NCI-H146 (cell line): Measurements from ENCODE around the gene FBXL12.
A peak's percentile ranks its signal among the peaks of the same experiment; 100 is the strongest.
"Not testable (repeated sequence)": the region's sequence is repeated elsewhere in the genome, so short reads cannot be mapped to it uniquely, and the experiment has no call there.

ENCODE experiments used
- DNase-seq: peaks from one replicate; lab custom pipeline; 2025; lab: John Stamatoyannopoulos, UW

The FBXL12 gene

DNA sequence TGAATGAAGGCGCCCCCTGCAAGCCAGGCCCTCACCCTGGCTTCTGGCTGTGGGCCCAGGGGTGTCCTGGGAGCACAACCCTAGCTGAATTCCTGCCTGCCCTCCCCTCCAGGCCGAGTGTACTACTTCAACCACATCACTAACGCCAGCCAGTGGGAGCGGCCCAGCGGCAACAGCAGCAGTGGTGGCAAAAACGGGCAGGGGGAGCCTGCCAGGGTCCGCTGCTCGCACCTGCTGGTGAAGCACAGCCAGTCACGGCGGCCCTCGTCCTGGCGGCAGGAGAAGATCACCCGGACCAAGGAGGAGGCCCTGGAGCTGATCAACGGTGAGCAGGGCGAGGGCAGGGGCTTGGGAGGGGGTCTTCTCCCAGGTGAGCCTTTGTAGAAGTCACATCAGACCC, 19.4 kb upstream of the FBXL12 start:
- DNase-seq: no peak

DNA sequence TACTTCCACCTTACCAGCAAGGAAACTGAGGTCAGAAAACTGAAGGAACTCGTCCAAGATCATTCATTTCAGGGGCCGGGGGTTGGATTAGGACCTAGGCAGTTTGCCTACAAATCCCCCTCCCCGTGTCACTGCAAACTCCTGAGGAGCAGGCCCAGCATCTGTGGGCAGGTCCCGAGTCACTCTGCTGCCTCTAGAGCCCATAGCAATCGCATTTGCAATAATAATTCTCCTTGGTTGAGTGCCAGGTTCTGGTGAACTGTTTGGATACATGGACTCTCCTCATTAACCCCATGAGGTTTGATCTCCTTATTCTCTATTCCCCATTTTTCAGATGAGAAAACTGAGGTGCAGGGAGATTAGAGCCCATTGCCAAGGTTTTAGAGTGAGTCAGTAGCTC, 17.1 kb upstream of the FBXL12 start:
- DNase-seq: no peak

DNA sequence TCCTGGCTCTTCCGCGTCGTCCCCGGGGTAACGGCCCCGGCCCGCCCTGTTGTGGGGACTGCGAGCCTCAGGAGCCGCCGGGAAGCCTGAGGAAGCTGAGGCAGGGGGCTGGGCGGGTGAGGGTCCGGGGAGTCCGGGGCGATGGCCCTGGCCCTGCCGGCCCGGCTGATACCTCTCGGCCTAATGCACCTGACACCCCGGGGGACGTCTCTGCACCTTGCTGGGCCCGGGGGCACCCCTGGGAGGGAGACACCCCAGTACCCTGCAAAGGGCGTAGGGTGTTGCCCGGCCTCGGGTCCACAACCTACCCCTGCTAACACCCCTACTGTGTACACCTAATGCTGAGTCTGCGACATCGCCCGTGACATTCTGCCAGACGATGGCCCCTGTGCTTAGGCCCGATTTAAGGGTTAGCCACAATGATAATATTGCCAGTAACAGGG, 16.6 kb upstream of the FBXL12 start:
- DNase-seq: no peak

DNA sequence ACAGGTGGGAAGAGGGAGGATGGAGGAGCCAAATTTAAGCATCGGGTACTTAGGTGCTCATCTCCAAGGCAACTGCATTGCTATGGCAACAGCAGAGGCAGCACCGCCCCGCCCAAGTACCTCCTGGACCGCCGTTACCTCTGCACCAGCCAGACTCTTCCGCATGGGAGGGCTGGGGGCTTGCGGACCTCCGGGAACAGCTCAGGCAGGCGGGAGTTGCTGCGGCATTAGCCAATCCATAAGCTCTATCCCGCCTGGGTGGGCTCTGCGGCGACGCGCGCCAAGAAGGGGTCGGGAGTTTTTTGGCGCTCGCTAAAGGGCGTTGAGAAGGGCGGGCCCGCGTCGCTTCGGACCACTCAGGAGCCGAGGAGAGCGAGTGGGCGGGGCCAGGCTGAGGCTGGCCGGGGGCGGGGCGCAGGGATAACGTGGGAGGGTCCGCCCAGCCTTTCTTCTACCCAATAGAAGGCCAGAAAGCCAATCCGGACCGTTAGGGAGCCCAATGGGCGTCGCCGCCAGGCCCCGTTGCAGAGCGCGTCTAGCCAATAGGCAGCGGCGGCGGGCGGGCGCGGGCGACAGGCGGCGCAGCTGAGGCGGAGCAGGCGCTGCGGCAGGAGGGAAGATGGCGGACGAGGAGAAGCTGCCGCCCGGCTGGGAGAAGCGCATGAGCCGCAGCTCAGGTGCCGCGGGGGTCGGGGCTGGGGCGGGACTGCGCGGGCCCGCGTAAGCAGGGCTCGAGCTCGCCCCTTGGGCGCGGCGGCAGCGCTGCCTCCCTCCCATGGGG, 16.0 kb upstream of the FBXL12 start, which contains the start of gene PIN1:
Gene PIN1 (plus strand): TSS at position 593 of the 781 bp plus-strand sequence. CDS start 27 bp downstream, at position 620.
- DNase-seq: peak; percentile 96

DNA sequence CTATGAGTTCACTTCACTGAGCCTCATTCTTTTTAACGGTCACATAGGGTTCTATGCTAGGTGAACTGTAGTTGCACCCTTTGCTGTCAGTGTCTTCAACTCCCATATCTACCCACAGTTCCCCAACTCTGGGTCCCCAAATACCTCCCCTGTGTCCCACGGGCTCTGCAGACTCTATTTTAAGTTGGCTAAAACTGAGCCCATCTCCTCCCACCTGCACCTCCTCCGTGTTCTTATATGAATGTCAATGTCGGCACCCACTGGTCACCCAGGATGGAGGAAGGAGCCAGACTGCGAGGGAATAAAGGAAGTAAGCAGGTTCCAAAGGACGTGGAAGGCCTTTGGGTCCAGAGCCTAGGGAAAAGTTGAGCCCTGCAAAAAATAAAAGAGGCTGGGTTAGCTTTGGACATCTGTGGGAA, 15.4 kb upstream of the FBXL12 start:
- no peak for DNase-seq

DNA sequence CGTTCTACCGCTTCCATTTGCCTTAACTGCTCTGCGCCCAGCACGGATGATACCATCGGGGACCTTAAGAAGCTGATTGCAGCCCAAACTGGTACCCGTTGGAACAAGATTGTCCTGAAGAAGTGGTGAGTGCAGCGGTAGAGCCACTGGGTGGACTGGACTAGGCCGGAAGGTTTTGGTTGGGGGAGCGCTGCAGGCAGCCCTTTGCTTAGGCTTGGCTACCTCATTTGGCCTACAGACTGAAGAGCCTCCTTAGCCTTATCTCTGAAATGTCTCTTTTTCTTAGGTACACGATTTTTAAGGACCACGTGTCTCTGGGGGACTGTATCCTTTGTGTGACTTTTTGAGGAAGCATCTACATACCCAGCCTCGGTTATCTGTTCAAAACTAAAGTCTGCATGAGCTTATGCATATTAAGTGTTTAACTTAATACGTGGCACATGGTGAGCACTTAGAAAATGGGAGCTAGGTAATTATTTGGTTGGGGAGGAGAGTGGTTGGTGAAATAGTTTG, 9.7 kb upstream of the FBXL12 start:
- no peak for DNase-seq

DNA sequence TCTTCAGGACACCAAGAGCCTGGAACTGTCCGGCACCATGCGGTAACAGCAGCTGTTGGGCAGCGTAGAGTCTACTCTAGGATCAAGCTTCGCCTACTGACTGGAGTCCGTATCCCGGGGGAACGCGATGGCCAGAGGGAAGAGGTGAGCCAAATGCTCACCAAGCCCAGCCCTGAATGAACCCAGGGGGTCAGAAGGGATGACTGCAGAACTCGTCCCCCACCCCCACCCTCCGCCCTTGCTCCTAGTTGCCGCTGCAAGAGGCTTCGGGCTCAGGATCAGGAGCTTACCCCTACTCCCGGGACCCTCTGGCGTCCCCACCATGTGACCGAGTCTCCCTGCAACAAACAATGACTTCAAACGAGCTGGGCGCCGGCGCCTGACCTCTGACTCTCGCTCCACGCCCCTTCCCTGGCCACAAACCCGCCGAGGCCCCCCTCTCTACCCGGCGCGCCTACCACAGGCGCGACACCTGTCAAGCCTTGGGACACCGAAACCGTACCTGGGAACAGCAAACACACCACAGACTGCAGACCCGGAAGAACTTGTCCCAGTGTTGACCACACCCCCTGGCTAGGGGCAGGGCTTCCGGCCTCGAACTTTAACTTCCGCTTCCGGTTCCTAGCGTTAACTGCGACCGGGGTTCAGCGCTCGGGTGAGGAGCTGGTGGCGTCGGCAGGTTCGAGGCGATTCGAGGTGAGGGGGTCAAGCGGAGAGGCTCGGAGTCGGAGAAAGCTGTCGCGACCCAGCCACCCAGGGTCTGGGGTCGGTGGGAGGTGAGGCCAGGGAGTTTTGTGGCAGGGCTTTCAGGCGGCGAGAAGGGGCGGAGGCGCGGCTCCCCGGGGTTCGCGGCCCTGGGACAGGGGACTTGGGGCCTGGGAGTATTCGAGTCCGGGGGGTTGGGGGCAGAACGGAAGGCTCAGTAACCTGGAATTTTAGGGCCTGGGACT, 8.7 kb upstream of the FBXL12 start, which contains the start of gene UBL5:
Gene UBL5 (plus strand): TSS at position 630 of the 950 bp plus-strand sequence. CDS start 420 bp downstream, outside the sequence.
- peak; percentile 86 for DNase-seq

DNA sequence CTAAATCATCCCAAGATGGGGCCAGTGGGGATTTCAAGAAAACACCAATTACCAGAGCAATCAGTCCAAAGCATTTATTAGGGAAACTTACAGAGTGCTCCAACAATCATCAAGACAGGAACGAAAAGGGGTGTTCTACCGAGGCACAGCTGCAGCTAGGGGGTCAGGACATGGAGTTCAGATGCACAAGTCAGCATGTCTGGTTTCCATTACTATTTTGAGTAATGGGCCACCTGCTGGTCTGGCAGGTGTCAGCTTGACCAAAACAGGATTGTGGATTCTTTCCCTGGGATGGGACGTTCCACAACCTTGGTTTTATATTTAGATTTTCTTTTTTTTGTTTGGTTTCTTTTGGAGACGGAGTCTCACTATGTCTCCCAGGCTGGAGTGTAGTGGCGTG, 4.9 kb upstream of the FBXL12 start:
- no peak for DNase-seq

DNA sequence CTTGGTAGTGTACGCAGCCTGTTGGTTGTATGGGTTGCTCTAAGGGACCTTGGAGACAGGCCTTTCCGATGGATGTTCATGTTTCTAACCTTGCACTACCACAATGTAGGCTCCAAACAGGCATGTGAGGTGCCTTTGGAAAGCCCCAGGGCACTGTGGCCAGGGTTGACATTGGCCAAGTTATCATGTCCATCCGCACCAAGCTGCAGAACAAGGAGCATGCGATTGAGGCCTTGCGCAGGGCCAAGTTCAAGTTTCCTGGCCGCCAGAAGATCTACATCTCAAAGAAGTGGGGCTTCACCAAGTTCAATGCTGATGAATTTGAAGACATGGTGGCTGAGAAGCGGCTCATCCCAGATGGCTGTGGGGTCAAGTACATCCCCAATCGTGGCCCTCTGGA, 1.2 kb upstream of the FBXL12 start:
- not testable (repeated sequence) for DNase-seq

DNA sequence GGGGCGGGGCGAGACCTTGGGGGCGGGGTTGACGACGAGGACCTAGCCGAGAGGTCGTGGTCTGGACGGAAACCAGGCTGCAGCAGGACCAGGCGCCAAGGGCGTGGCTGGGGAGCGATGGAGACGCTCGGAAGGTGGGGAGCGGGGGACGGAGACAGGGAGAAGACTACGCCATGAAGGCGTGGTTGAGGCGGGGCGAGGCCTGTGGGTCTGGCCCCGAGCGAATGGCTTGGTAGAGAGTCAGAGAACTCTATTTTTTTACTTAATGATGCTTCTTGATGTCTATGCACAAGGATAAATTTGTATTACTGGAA, 674 bp upstream of the FBXL12 start:
- DNase-seq: no peak

DNA sequence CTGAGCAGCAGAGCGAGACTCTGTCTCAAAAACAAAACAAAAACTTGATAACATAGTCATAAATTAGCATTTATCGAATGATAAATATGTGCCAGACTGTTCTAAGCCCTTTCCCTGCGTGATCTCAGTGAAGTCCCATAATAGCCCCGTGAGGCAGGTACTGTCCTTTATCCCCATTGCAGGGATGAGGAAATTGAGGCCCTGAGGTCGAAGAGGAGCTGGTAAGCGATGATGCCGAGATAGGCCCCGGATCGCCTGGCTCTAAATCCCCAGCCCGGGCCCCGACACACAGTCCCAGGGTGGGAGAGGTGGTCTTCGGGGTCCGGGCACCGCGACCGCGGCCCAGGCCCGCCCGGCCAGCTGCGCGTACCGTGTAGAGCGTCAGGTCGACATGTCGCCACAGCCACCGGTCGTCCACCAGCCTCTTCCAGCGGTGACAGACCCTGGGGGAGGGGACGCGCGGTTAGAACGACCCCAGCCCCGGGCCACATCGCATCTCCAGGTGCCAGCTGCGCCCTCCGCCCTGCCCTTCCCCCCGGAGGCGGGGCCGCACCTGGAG, 625 bp downstream of the FBXL12 start:
- DNase-seq: no peak

DNA sequence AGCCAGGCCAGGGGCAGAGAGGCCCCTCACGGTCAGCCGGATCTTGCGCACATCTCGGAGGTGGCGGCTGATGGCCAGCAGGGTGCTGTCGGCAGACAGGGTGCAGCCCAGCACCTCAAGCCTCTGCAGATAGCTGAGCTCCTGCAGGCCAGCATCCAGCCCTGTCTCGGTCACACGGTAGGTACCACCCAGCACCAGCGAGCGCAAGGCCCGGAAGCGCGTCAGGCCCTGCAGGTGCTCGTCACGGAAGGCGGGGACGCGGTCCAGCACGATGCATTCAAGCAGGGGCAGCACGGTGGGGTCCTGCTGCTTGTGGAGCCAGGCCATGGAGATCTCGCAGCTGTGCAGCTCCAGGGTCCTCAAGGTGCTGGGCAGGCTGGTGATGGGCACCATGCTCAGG, 7.7 kb downstream of the FBXL12 start:
- no peak for DNase-seq

DNA sequence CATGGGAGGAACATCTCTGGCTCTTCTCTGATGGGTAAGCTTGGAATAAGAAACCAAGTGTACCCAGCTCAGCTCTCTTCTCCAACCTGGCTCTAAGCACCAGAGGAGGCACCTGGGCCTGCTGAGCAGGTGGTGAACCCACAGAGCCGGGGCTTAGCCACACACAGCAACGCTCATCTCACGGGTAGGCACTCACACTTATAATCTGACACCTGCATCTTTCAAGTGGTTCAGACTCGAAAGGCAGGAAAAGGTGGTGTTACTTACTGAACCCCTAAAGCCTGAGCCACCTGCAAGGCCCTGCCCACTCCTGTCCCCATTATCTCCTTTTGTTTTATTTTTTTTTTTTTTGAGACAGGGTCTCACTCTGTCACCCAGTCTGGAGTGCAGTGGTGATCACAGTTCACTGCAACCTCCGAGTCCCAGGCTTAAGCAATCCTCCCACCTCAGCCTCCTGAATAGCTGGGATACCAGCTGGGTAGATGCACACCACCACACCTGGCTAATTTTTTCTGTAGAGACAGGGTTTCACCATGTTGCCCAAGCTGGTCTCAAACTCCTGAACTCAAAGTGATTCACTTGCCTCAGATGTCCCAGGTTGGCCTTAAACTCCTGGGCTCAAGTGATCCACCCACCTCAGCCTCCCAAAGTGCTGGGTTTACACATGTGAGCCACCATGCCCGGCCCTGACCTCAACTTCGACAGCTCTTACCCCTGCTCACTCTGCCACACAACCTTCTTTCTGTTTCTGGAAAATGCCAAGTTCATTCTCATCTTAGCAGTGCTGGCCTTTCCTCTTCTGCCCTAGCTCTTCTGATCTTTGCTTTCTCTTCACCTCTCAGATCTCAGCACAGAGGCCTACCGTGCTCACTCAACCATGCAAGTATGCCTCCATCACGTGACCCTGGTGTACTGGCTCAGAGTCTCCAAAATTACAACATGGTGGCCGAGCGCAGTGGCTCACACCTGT, 9.7 kb downstream of the FBXL12 start:
- no peak for DNase-seq

DNA sequence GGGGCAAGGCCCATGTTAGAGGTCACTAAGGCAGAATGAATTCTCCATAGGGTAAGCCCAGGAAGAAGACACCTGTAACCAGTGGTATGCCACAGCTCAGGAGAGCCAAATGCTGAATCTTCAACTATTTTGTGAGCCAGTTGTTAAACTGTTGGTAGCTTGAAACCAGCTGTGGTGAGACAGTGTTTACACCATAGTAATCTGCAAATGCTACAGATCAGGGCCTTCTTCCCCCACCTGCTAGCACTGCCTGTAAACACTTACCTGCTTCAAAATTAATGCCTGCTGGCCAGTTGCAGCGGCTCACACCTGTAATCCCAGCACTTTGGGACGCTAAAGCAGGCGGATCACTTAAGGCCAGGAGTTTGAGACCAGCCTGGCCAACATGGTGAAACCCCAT, 12.1 kb downstream of the FBXL12 start:
- no peak for DNase-seq

DNA sequence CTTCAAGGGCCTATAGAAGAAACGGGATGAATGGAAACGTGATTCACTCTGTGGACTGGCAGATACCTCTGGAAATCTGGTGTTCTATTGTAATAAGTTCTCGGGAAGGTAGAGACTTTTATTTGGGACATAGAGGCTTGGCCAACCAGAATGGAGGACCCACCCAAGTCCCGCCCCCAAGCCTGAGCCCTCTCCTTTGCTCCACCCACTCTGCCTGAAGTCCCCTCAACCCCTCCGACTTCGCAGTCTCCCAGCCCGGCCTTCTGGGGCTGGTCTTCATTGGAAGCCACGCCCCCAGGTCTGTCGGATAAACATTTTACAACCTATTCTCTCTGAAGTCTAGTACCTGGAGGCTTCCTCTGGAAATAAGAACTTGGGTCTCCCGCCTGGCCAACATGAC, 16.9 kb downstream of the FBXL12 start:
- DNase-seq: no peak

DNA sequence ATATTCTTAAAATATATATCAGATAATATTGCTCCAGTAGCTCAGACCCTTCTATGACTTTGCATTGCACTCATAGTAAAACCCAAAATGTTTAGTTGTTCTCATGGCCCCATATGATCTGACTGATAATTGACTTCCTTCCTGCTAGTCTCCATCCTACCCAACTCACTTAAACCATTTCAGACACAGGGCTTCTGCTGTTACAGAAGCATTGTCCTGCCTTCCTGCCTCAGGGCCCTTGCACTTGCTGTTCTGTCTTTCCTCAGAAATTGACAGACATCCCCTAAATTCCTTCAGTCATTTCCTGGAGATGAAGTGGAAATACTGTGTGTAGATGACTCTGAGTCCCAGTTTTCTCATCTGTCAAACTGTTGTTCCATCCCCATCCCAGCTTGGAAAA, 19.7 kb downstream of the FBXL12 start:
- no peak for DNase-seq

DNA sequence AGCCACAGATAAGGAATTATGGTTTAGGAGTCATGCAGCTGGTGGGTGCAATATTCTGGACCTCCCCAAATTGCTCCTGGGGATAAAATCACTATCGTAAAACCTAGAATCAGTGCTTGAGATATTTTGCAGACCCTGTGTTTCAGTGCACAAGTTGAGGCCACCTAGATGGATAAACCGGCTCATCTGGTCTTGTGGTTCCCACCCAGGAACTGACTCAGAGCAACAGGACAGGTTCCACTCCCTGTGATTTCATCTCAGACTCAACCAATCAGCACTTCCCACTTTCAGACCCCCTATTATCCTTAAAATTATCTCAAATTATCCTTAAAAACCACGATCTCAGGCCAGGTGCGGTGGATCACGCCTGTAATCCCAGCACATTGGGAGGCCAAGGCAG, 21.0 kb downstream of the FBXL12 start:
- DNase-seq: no peak

DNA sequence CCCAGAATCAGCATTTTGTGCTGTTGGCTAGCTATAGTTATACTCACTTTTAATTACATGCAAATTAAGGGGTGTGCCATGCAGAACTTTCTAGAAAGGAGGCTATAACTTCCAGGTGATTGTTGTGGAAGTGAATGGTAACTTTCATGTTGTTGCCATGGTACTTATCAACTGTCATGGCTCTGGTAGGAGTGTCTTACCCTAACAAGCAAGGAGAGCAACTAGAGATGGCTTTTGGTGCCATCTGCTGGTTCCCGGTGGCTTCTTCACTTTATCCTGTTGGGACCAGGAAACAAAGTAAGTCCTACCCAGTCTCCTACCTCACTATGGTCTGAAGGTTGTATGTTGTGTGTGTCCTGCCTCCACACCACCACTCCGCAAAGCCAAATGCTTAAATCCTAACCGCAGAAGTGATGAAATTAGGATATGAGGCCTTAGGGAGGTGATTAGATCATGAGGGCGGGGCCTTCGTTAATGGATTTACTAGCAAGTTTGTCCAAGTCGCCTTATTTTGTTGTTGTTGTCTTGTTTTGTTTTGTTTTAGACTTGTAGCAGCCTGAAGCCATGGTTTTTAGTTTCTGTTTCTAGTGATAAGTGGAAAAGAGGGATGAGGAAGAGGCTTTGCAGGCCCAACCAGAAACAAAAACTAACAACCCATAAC, 22.6 kb downstream of the FBXL12 start:
- DNase-seq: peak; percentile 72

DNA sequence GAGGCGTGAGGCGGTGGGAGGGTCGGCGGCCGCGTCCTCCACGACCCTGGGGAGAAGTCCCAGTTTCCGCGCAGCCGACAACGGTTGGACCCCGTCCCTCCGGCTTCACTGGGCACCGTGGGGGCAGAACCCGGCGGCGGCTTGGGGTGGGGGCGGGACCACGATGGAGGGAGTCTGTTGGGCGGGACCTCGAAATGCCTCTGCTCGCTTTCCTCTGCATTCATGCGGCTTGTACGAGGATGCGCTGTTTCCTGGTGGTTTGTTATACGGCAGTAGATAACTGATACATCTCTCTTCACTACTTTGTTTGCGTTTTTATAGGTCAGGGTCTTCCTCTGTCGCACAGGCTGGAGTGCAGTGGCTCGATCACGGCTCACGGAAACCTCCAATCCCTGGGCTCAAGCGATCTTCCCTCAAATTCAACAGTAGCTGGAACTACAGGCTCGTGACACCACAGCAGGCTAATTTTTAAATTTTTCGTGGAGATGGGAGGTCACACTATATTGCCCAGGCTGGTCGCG, 25.7 kb downstream of the FBXL12 start:
- peak; percentile 53 for DNase-seq
